Stomach (tissue), 4 donors: Measurements from ENCODE around the gene ZNF892.

Experiments used
- CTCF ChIP-seq, 7 experiments: fragments of 450-650 bp in 4 of 7; fragments of 200-600 bp in 3 of 7; sonication (generic) in 3 of 7; IDR thresholded peaks; one replicate each; pipeline ENCODE4 v1.5.1; 2016 to 2019; ENCODE audit warnings: antibody characterized with exemption in 7 of 7, control low read depth in 2 of 7, mild to moderate bottlenecking in 1 of 7
- POLR2A ChIP-seq, 4 donors: fragments of 450-650 bp; IDR thresholded peaks; one replicate each; pipeline ENCODE4 v1.6.1; 2016; ENCODE audit warnings: antibody characterized with exemption in 4 of 4, control low read depth in 2 of 4, mild to moderate bottlenecking in 1 of 4, moderate library complexity in 1 of 4
- POLR2AphosphoS5 ChIP-seq, 3 donors: sonication (generic); formaldehyde crosslinking; IDR thresholded peaks; one replicate each; pipeline ENCODE4 v1.6.1; 2016; ENCODE audit warnings: antibody characterized with exemption in 3 of 3

- TF ChIP-seq CTCF (IDR thresholded peaks at IDR 0.05) (no peak), POLR2A (IDR thresholded peaks at IDR 0.05) (no peak), POLR2AphosphoS5 (IDR thresholded peaks at IDR 0.05) (no peak)
Measured at GRCh38 chr2:95185197-95185596, 22.1 kb upstream of the ZNF892 start.
